ENCODE data around the gene VAMP2. TPM values are rescaled to one million over a fixed set of nuclear protein-coding genes. Genes with fewer than 3 reads are reported as not detected.
A peak's percentile ranks its signal among the peaks of the same experiment; 100 is the strongest.

VAMP2 gene
- total and polyA plus RNA-seq, 9 of the 15 experiments (the other 6 are each of a cell fraction or from before 2014, with no cell fraction given), result 2.3 to 31.8 (median 6.0) TPM

GRCh38 chr17:8187517-8188262 is 24.9 kb upstream of the VAMP2 start (continued):
- peak; percentile 81; the same call in 1 of the 2 replicates for TF ChIP-seq ZBTB43 (CRISPR knock-in tag; IDR thresholded peaks at IDR 0.05)
- TF ChIP-seq CBFA2T3 (IDR thresholded peaks at IDR 0.05), result peak; percentile 78
- TF ChIP-seq TEAD4 (IDR thresholded peaks at IDR 0.05; ENCODE audit: low read length), result peak; percentile 59
- no peak for TF ChIP-seq TEAD4 (CRISPR knock-in tag; IDR thresholded peaks at IDR 0.05; ENCODE audit: borderline replicate concordance)
- TF ChIP-seq NRF1 (conservative IDR thresholded peaks at IDR 0.05 in 1 of 2, IDR thresholded peaks at IDR 0.05 in 1 of 2), result peak; percentile 29 to 53; a peak in 2 of 4 replicates
- TF ChIP-seq KAT7 (CRISPR knock-in tag; IDR thresholded peaks at IDR 0.05; ENCODE audit: borderline replicate concordance), result 0 out of 2 replicates have a peak, but pooled peaks have one; percentile 68
- TF ChIP-seq ZNF253 (CRISPR knock-in tag; conservative IDR thresholded peaks at IDR 0.05), result no peak
- no peak for TF ChIP-seq EZH2 (IDR thresholded peaks at IDR 0.05; ENCODE audit: borderline replicate concordance, low read depth, low read length)
- TF ChIP-seq ASH1L (IDR thresholded peaks at IDR 0.05; ENCODE audit: borderline replicate concordance, low read depth, partially characterized antibody), result no peak
- peak; percentile 56; the same call in 1 of the 2 replicates for TF ChIP-seq TAL1 (IDR thresholded peaks at IDR 0.05)
- TF ChIP-seq, protein P1, sequence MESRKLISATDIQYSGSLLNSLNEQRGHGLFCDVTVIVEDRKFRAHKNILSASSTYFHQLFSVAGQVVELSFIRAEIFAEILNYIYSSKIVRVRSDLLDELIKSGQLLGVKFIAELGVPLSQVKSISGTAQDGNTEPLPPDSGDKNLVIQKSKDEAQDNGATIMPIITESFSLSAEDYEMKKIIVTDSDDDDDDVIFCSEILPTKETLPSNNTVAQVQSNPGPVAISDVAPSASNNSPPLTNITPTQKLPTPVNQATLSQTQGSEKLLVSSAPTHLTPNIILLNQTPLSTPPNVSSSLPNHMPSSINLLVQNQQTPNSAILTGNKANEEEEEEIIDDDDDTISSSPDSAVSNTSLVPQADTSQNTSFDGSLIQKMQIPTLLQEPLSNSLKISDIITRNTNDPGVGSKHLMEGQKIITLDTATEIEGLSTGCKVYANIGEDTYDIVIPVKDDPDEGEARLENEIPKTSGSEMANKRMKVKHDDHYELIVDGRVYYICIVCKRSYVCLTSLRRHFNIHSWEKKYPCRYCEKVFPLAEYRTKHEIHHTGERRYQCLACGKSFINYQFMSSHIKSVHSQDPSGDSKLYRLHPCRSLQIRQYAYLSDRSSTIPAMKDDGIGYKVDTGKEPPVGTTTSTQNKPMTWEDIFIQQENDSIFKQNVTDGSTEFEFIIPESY (CRISPR knock-in tag; IDR thresholded peaks at IDR 0.05), result peak; percentile 55; the same call in 1 of the 2 replicates
- TF ChIP-seq MTA1 (IDR thresholded peaks at IDR 0.05; ENCODE audit: borderline replicate concordance), result peak; percentile 56; the same call in 1 of the 2 replicates
- no peak for TF ChIP-seq SIN3B (IDR thresholded peaks at IDR 0.05; ENCODE audit: low read depth)
- TF ChIP-seq KLF1 (tag; IDR thresholded peaks at IDR 0.05), result no peak
- TF ChIP-seq SRSF9 (IDR thresholded peaks at IDR 0.05; ENCODE audit: borderline replicate concordance, low read depth, low read length), result no peak
- TF ChIP-seq CBX3 (IDR thresholded peaks at IDR 0.05; ENCODE audit: borderline replicate concordance in 1 of 2, low read length in 2 of 2), result peak in 1 of 2 experiments; percentile 49; a peak in 1 of 3 replicates
- TF ChIP-seq ZNF407 (IDR thresholded peaks at IDR 0.05; ENCODE audit: low read depth), result peak; percentile 63; the same call in 1 of the 2 replicates
